DMS 273 (cell line): ENCODE results near the gene GPATCH4.

Experiments
- DNase-seq: peaks from one replicate; lab custom pipeline; 2025; ENCODE audit not compliant: unreplicated experiment; lab: John Stamatoyannopoulos, UW

The GPATCH4 gene

GRCh38 chr1:156551066-156551643 is 50.1 kb downstream of the GPATCH4 start:
- no peak for DNase-seq

- DNase-seq = no peak
Measured at GRCh38 chr1:156550346-156550745, 50.9 kb downstream of the GPATCH4 start.

- no peak for DNase-seq
Measured at GRCh38 chr1:156549831-156550230, 51.4 kb downstream of the GPATCH4 start.

GRCh38 chr1:156549390-156549789 is 51.9 kb downstream of the GPATCH4 start:
- no peak for DNase-seq

- no peak for DNase-seq
Measured at GRCh38 chr1:156547982-156548381, 53.3 kb downstream of the GPATCH4 start.

- DNase-seq = no peak
Measured at GRCh38 chr1:156547434-156547833, 53.8 kb downstream of the GPATCH4 start.

- no peak for DNase-seq
Measured at GRCh38 chr1:156546267-156546666, 55.0 kb downstream of the GPATCH4 start.

GRCh38 chr1:156544592-156545102 is 56.6 kb downstream of the GPATCH4 start:
- DNase-seq = no peak
